NCI-H2029 (cell line): ENCODE results near the gene SLC38A9.

ENCODE experiments used
- DNase-seq: peaks from one replicate; lab custom pipeline; 2025; lab: John Stamatoyannopoulos, UW

SLC38A9 gene

GRCh38 chr5:55580042-55580441, 132.1 kb downstream of the SLC38A9 start:
- no peak for DNase-seq

DNA sequence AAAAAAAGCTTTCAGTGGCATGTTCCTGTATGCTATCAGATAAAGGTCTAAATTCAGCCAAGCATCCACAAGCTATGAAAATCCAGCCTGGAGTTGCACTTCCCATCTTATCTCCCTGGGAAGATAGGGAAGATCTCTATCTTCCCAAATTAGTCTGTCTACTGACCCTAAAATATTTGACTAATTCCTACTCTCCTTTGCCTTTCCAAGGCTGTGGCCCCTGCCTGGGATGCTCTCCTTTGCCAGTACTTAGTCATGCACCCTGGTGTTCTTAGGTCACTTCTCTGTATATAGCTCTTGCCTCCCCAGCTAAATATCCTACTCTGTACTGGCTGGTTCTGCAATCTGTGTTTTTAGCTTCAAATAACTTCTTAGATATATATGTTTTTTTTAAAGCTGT, 133.4 kb downstream of the SLC38A9 start:
- no peak for DNase-seq

GRCh38 chr5:55577353-55578060, 134.6 kb downstream of the SLC38A9 start:
- DNase-seq: no peak

- no peak for DNase-seq
Measured at GRCh38 chr5:55576661-55577060, 135.5 kb downstream of the SLC38A9 start.
